SKM-1 treated with dmso at 0.1 percent for 144 hours (cell line): ENCODE measurements around the gene IKZF1.

ENCODE experiments used
- DNase-seq: peaks from one replicate; lab custom pipeline; 2025; ENCODE audit not compliant: unreplicated experiment; lab: John Stamatoyannopoulos, UW

Gene IKZF1

DNA sequence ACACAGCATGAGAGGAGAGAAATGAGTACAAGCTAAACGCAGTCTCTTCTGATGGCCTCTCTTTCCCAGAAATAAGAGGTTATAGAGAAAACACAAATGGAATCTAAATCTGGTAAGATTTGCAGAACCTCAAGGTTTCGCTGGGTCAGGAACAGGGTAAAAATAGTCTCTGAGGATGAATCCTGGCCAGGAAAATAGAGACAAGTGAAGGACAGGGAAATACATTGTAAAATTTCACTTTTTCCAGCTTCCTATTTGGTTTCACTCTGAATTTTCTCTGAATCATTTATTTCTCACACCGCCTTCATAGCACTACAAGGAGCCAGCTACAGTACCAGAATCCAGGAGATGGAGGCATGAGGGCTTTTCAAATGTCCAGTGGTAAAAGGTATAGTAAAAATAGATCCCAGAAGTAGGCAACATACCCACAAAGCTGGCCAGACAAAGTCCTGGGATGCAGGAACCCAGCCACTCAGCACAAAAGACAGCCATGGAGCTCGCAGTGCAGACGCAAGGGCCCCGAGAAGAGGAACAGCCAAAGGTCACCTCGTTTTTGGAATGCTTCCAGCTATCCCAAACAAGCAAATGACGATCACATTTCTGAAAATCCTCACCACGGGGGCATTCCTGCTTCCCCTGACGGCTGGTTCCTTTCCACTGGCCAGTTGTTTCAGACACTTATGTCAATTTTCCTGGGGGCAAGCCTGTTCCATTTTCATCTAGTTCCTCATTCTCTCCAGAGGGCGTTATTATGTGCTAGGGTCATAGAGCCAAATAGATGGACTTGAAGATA lies 21.5 kb upstream of the IKZF1 start:
- DNase-seq: no peak

DNA sequence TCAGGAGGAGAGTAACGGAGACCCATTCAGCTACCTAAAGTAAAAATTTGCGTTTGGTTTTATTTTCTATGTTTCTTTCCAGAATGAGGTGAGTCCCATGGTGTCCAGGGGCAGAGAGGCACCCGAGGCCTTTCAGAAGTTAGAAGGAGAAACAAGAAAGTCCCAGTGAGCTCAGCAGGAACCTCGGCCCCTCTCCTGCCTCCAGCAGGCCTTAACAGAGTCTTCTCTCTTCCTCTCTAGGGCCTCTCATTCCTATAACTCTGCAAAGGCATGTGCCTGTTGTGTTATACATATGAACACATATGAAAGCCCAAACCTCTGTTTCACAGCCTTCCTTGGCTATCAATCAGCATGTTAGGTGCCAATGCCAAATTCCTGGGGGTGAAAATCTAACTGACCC lies 20.8 kb upstream of the IKZF1 start:
- DNase-seq: no peak

DNA sequence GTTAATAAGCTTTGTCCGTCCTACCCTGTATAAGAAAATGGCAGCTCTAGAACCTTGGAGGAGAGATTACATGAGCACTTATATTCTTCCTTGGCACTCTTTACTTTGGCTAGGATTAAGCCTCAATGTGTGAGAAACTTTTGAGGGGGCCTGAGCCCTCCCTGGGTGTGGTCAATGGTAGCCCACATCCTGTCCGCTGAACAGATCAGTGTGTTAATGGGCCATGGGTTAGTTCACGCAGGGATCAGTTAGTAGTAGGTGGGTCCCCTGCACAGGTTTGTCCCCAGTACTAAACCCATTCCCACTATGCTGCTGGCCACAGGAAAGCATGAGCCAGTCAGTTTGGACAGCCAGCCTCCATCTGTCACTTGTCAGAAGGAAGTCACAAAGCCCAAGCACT lies 20.2 kb upstream of the IKZF1 start:
- DNase-seq: no peak

DNA sequence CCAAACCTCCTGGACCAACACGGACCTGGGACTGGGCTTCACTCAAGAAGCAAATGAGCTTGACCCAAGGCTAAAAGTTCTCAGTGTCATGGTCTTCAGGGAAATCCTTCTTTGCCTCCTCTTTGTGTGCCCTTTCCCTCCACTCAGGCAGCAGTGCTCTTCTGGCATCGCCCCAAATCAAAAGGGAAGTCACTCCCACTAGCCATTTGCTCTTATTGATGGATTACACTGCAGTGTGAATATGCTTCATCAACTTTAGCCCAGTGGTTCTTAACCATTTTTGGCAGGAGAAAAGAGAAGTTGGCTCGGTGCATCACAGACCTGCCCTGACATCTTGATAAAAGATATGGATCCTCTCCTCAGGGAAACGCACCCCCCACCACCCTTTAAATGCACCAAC lies 19.2 kb upstream of the IKZF1 start:
- peak; percentile 36 for DNase-seq

DNA sequence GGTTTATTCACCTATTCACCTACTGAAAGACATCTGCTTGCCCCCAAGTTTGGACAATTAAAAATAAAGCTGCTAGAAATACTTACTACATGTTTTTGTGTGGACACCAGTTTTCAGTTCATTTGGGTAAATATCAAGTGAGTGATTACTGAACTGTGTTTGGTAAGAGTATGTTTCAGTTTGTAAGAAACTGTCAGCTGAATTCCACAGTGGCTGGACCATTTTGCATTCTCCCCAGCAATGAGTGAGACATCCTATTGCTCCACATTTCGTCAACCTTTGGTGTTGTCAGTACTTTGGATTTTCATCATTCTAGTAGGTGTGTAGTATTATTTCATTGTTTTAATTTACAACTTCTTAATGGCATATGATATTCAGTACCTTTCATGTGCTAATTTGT lies 17.4 kb upstream of the IKZF1 start:
- DNase-seq: no peak

DNA sequence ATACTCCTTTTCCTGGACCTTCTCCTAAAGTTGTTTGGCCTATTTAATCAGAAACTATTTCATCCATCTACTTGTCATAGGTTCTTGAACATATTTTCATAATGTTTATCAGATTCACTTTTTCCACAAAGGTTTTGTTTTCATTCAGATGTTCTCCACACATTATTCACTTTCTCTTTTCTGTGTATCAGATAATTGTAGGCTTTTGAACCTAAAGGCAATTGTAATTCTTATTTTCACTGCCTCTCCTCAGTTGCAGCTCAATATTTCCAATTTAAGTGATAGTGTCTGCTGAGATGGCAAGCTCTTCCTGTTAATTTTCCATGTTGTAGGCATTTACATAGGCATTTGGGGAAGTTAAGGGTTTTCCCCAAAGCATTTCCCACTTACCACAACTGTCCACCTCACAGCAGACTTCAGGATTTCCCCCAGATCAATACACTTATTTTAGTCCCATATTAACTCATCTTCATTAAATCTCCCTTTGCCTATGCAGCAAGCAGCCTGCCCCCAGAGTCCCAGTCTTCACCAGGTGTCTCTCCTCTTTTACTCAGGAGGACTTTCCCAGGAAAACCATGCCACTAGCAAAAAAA lies 12.3 kb upstream of the IKZF1 start:
- DNase-seq: no peak

DNA sequence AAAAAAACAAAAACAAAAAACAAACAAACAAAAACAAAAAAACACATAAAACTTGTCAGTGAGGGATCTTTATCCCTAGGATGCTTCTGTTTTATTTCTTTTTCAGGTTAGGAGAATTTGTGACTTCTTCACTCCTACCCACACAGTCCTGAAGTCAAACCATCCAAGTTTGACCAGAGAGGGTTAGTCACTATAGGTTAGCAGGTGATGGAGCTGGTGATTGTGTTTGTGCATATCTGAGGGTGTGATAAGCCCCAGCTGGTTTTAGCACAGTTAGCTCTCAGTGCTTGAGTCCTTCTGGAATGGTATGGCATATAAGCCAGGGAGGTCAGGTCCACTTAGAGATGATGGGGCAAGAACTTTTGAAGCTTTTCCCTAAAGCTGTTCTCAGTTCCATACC lies 11.8 kb upstream of the IKZF1 start:
- no peak for DNase-seq

DNA sequence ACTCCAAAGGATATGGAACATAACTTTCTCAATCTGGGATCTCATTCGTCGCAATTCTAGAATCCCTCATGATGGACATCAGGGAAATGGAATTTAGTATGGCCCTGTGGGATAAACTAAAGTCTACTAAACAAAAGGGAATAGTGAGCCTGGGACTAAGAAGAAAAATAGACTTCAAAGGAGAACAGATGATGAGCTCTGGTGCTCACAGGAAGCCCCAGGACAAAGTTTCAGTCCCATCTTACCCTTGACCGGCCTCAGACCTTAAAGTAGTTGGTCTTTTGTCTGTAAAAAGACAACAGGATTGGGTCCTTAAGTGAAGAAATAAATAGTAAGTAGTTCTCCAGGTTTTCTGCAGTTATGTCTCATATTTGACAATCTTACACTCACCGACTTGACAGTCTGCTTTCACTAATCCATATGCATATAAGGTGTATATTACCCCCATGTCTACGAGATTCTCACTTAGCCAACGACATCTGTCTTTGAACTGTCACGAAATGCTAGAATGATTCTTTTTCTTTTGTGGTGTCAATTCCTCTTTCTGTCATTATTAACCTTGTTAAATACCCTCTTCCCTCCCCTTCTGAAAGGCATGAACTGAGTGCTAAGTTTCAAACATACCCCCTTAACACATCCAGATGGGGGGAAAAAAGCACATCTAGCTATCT lies 10.9 kb upstream of the IKZF1 start:
- DNase-seq: no peak

DNA sequence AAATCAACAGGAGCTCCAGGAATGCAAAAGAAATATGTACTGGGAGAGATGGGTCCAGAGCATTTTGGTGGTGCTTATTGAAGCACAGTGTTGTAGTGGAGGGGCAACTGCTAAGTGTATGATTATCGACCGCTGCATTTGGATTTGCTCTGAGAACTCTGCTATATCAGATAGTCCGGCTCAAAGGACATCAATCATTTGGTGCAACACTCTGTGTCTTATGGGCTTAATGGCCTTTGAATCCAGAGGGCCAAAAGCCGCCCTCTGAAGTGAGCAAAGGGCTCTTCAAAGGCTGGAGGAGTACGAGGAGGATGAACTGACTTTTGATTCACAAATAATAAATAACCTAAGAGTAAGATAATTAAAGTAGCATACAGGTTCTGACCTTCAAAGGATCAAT lies 9.4 kb upstream of the IKZF1 start:
- no peak for DNase-seq

DNA sequence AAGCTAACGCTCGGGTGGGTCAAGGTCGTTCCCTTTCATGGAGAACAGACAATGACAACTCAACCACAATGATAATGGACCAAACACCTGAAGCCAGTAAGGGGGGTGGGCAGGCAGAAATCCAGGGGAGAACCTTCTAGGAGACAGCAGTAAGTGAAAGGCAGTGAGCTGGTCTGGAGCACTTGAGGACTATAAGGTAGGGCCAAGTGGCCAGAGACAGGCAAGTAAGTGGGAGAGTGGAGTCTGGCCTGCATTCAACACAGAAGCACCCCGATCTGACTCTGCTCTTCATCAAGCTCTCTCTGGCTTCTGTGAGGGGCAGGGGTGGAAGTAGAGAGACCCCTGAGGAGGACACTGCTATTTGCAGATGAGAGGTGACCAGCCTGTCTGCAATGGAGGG lies 7.7 kb upstream of the IKZF1 start:
- DNase-seq: no peak

DNA sequence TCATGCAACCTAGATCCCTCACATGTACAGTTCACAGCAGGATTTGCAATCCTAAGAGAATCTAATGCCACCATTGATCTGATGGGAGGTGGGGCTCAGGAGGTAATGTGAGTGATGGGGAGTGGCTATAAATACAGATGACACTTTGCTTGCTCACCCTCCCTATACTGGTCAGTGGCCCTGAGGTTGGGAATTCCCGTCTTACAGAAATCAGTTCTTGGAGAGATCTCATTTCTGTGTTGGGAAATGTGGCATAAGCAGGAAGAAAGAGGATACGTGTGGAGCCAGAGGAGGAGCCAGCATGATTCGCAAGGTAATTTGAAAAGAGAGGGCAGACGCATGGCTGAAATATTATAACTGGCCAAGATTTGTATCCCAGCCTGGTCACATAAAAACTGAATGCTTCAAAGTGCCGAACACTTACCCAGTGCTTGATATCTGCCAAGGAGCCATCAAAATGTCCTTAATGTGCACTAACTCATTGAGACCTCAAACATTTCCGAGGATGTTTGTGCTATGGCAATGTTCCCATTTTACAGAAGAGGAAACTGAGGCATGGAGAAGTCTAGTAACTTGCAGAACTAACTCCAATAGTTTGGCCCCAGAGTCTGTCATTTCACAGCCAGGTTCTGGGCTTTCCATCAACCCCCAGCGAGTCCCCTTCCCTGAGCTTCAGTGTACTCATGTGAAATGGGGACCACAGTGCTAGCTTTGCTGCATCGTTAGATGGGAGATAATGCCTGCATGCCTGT lies 5.5 kb upstream of the IKZF1 start:
- no peak for DNase-seq

DNA sequence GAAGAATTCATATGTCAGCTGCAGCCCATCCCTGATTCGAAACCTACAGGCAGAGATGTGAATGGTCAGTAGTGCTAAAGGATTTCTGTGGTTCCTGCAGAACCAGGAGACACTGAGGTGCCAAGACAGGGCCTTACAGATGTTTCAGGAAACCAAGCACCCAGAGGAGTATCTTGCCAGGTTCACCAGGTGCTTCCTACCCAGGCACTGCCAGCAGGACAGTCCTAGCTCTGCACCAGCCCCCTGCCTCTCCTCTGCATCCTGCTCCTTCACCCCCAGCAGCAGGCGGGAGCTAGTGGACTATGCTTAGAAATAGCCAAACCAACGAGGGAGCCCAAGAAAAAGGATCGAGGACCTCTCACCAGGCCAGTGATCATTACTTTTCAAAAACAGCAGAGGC lies 4.2 kb upstream of the IKZF1 start:
- no peak for DNase-seq

DNA sequence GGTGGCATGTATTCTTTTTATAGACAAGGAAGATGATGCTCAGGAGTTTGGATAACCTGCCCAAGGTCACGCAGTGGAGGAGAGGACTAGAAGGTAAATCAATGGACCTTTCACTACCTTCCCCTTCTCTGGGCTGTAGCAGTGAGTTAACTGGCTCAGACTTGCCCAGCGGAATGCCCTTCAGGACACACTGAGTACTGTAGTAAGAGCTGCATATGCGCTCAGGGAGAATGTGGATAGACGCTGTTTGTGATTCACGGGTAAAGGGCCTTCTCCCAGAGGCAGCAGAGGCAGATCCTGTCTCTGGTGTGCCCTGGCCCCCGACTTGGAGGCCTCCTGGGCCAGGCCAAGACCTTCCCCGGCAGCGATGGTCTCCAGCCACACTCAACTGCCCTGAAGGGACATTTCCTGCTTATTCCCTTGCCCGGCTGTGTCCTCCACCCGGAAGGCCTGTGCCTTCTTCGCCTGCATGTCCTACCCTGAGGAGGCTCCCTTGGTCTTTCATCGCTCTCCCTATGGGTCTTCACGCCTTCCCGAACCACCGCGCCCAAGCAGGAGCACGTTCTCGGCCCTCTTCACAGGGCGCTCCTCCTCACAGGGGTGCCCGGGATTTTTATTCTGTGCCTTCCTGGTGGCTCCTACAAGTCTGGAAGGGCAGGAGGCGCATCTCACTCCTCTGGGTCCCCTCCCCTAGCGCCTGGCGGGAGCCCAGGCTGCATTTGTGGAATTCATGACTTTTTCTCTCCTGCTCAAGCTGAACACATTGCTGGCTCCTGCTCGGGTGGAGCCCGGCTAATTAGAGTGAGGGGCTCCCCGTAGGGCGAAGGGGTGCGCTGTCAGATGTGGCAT lies 1.8 kb upstream of the IKZF1 start:
- DNase-seq: no peak

DNA sequence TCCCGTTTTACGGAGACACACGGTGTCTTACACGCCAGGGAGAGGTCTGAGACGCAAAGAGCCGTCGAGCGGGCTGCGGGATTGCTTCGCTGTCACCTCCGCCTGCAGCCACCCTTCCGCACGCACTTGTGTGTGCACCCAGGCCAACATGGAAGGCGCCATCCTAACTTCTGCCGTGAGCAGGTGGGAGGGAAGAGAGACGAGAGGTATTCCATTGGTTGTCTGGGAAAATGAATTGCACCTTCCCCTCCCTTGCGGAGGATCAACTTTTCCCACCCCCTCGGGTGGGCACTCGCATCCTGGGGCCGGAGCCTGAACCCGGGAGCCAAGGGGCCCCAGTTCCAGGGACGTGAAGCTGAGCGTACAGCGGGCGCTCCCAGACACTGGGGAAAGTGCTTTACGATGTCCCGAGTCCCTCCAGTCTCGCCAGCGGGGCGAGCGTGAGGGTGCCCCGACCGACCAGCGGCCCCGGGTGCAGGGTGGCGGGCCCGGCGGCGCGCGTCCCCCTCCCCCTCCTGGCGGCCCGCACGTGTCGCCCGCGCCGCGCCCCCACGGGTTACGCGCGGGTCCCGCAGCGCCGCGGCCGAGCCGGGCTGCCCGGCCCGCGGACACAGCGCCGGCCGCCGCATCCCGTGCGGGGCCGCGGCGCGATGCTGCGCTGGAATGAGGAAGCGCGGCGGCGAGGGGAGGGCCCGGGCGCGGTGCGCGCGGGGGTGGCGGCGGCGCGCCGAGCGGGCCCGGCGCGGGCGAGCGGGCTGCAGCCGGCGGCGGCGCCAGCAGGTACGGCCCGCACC lies 984 bp upstream of the IKZF1 start:
- DNase-seq: no peak

DNA sequence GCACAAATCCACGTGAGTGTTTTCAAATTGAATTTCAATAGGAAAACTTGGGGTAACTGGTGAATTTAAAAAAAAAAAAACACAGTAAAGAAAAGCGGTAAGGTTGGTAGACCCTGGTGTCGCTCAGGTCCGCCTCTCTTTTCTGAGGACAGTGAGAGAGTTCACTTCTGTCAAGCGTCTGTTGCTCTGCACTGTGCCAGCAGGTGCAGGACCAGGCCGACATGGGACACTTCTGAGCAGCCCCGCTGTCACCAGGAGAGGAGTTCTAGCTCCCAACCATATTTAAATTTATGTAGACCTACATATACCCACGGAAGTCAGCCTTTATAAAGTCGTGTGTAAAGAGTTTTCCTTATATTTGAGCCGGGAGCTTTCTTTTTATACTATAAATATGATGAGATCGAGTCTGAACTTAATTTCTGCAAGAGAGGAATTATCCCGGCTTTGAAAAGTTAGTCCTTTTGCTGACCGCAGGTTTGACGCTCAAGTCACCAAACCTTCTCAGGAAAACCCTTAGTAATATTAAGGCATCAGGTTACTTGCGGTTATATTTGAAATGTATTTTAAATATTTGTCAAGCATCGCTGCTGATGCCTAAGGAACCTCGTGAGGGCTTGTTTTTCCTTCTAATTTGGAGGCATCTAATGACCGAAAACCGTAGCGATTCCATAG lies 531 bp downstream of the IKZF1 start:
- peak; percentile 52 for DNase-seq

DNA sequence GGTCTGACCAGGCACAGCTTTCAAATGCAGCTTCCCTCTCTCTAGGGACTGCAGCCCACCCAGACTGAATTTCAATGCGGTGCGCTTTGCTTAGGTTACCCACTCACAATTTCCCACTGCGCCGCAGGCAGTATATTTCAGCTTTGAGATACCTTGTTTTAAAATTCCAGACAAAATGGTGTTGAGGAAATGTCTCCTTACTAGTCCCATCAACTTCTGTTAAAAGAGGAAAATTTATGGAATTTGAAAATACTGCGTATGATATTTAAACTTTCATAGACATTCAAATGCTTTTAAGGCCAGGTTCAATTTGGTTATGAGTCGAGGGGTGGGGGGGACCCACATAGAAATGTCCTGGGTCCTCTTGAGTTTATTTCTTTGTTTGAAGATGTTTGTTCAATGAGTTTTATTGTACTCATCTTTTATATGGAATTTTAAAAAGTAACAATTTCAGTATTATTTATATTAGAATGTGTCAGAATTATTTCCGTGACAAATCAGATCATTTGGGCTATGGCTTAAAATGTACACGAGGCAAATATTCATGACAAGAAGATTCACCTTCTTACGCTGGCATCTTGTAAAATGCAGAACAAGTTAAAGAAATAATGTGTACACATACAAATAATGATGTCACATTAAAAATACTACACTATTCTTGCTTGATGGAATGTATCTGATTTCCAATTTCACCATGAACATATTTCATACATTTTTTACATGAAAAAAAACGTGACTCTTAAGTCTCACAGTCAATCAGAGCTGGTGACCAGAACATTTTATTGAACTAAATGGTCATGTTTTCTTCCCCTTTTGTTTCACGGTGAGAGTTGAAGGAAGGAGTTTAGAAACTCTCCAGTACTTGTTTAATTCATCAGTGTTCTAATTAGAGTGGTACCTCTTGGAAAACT lies 1.3 kb downstream of the IKZF1 start:
- no peak for DNase-seq

DNA sequence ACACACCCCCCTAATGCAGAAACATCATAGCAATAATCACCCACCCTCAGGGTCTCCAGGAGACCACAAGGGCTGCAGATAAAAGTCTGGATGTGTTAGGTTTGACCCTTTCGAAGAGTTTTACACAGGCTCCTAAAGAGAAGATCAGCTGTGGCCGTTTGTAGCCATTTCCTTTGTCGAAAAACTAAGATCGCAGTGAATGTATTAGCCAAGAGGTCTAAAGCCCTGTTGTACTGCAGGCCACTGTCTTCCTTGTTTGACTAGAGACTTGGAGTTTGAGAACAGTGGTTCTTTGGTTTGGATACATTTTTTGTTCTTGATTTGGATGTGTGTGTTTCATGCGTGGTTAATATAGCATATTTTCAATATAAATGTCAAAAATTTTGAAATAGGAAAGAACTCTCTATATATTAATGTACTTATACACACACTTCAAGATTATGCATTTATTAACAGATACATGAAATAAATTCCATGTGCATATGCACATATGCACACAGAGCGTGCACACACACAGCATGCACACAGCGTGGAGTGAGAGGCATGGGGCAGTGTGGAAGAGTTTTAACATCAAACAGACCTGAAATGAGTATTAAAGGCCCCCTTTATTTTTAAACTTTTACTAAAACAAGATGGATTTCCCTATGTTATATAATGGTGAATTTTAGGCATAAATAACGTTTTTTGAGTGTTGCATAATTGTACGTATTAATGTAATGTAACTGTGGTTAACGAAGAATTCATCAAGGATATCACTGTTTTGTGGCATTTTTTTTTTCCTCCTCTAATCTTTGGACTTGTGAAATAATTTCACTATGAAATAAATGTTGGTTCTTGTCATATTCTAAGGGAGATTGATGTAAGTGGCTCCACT lies 2.2 kb downstream of the IKZF1 start:
- DNase-seq: peak; percentile 27
